ENCODE measurements around the gene CSNK1G1.

GRCh38 chr15:64197425-64197824 lies 158.5 kb downstream of the CSNK1G1 start:
- no peak for TF ChIP-seq CTCF (IDR thresholded peaks at IDR 0.05)
- TF ChIP-seq POLR2AphosphoS5 (IDR thresholded peaks at IDR 0.05; ENCODE audit: insufficient read depth in 1 of 2, low read depth in 1 of 2) = no peak
- TF ChIP-seq POLR2A (IDR thresholded peaks at IDR 0.05) = no peak
